Transverse colon (tissue), 4 donors: ENCODE measurements around the gene ALK.

ENCODE experiments used
- CTCF ChIP-seq, 5 experiments: fragments of 200-600 bp in 3 of 5; fragments of 450-650 bp in 2 of 5; sonication (generic) in 3 of 5; IDR thresholded peaks; 1 replicate in 2 of 5; 2 replicates in 3 of 5; pipeline ENCODE4 v1.5.1; 2016 to 2017; ENCODE audit warnings: antibody characterized with exemption in 5 of 5, inconsistent platforms in 3 of 5, mild to moderate bottlenecking in 2 of 5, moderate library complexity in 1 of 5
- POLR2A ChIP-seq: fragments of 450-650 bp; IDR thresholded peaks from one replicate; pipeline ENCODE4 v1.6.1; 2016; ENCODE audit warnings: antibody characterized with exemption, mild to moderate bottlenecking, moderate library complexity
- POLR2AphosphoS5 ChIP-seq, 3 donors: sonication (generic); formaldehyde crosslinking; IDR thresholded peaks; one replicate each; pipeline ENCODE4 v1.6.1; 2016; ENCODE audit warnings: antibody characterized with exemption in 3 of 3

- no peak for TF ChIP-seq CTCF (IDR thresholded peaks at IDR 0.05)
- no peak for TF ChIP-seq POLR2A
- no peak for TF ChIP-seq POLR2AphosphoS5 (IDR thresholded peaks at IDR 0.05)
These were observed 345.2 kb downstream of the ALK start for GRCh38 chr2:29576231-29576630.
